DOHH2 (cell line): ENCODE results near the gene KIF16B.

Source experiments
- H3F3A ChIP-seq: fragments of 200-600 bp; sonication (generic), shearing (Covaris generic); 2 replicates; pipeline ENCODE4 v1.6.0; 2016; ENCODE audit warnings: antibody characterized with exemption, mild to moderate bottlenecking; ENCODE audit not compliant: control insufficient read depth, insufficient read depth
- H3K27ac ChIP-seq: fragments of 200-600 bp; sonication (generic); 2 replicates; pipeline ENCODE4 v1.5.1; 2014; ENCODE audit warnings: low read depth, mild to moderate bottlenecking, low read length, moderate library complexity
- H3K27me3 ChIP-seq: fragments of 200-600 bp; sonication (generic); 2 replicates; pipeline ENCODE4 v1.6.1; 2014; ENCODE audit warnings: mild to moderate bottlenecking, low read length, mixed read lengths; ENCODE audit not compliant: control insufficient read depth
- H3K36me3 ChIP-seq: fragments of 200-600 bp; sonication (generic); 2 replicates; pipeline ENCODE4 v1.6.1; 2014; ENCODE audit warnings: mild to moderate bottlenecking, low read length, moderate library complexity, mixed read lengths; ENCODE audit not compliant: control insufficient read depth
- H3K4me1 ChIP-seq: fragments of 200-600 bp; sonication (generic); 2 replicates; pipeline ENCODE4 v1.6.1; 2014; ENCODE audit warnings: mild to moderate bottlenecking, low read length, mixed read lengths; ENCODE audit not compliant: control insufficient read depth
- H3K4me2 ChIP-seq: fragments of 200-600 bp; sonication (generic); 2 replicates; pipeline ENCODE4 v1.6.0; 2014; ENCODE audit warnings: mild to moderate bottlenecking, low read length, moderate library complexity
- H3K4me3 ChIP-seq: fragments of 200-600 bp; sonication (generic); 2 replicates; pipeline ENCODE4 v1.5.1; 2014; ENCODE audit warnings: mild to moderate bottlenecking, low read length, mixed read lengths
- H3K79me2 ChIP-seq: fragments of 200-600 bp; sonication (generic); 2 replicates; pipeline ENCODE4 v1.6.1; 2014; ENCODE audit warnings: mild to moderate bottlenecking, low read length, mixed read lengths; ENCODE audit not compliant: control insufficient read depth
- H3K9me2 ChIP-seq: fragments of 200-600 bp; sonication (generic); replicated peaks from 2 replicates; pipeline ENCODE4 v1.6.1; 2014; ENCODE audit warnings: mild to moderate bottlenecking, low read length, mixed read lengths; ENCODE audit not compliant: control insufficient read depth
- H3K9me3 ChIP-seq: fragments of 200-600 bp; sonication (generic); 2 replicates; pipeline ENCODE4 v1.6.1; 2014; ENCODE audit warnings: antibody characterized with exemption, low read length, mixed read lengths; ENCODE audit not compliant: control insufficient read depth, insufficient read depth
- H4K20me1 ChIP-seq: fragments of 200-600 bp; sonication (generic); 2 replicates; pipeline ENCODE4 v1.6.0; 2014; ENCODE audit warnings: low read depth, mild to moderate bottlenecking, antibody characterized with exemption, low read length, moderate library complexity; ENCODE audit not compliant: control insufficient read depth, insufficient read depth
- EZH2phosphoT487 ChIP-seq: fragments of 200-600 bp; sonication (generic); IDR thresholded peaks from 2 replicates; pipeline ENCODE4 v1.6.1; 2017; ENCODE audit warnings: borderline replicate concordance, mild to moderate bottlenecking, antibody characterized with exemption, low read length, moderate library complexity, mixed read lengths
- TF ChIP-seq, protein P1 (sequence below): fragments of 200-600 bp; sonication (generic); IDR thresholded peaks from one replicate; pipeline ENCODE4 v1.5.1; 2014; ENCODE audit warnings: antibody characterized with exemption, mild to moderate bottlenecking, low read depth, low read length; ENCODE audit not compliant: poor library complexity, severe bottlenecking

The KIF16B gene

DNA sequence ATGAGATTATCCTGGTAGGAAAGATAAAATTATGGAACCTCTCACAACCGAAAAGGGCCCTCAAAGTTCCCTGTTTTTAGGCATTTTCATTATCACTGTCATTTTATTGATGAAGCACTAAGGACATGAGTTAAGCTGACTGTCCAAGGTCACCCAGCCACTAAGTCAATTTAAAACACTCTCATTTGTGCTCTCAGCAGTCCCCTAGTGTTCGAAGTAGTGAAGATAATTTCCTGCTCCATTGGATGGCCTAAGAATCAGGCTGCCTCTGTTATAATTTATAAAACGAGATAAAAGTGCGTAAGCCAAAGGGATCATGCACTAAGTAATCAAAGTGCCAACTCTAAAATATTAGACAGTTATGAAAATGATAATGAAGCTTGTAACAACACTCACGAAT lies 169.1 kb downstream of the KIF16B start:
- Histone ChIP-seq H3K9me2 (no peaks in the 10 kb centered on the region), H3K27ac (no peak overlapping the region), H3F3A (no peaks in the 10 kb centered on the region), H3K4me1 (no peaks in the 10 kb centered on the region), H3K79me2 (no peaks in the 10 kb centered on the region), H3K4me2 (no peak overlapping the region), H3K36me3 (no peaks in the 10 kb centered on the region), H3K9me3 (no peaks in the 10 kb centered on the region), H3K27me3 (no peaks in the 10 kb centered on the region), H3K4me3 (no peak overlapping the region), H4K20me1 (no peaks in the 10 kb centered on the region)
- TF ChIP-seq EZH2phosphoT487, result no peak
- TF ChIP-seq, protein P1, sequence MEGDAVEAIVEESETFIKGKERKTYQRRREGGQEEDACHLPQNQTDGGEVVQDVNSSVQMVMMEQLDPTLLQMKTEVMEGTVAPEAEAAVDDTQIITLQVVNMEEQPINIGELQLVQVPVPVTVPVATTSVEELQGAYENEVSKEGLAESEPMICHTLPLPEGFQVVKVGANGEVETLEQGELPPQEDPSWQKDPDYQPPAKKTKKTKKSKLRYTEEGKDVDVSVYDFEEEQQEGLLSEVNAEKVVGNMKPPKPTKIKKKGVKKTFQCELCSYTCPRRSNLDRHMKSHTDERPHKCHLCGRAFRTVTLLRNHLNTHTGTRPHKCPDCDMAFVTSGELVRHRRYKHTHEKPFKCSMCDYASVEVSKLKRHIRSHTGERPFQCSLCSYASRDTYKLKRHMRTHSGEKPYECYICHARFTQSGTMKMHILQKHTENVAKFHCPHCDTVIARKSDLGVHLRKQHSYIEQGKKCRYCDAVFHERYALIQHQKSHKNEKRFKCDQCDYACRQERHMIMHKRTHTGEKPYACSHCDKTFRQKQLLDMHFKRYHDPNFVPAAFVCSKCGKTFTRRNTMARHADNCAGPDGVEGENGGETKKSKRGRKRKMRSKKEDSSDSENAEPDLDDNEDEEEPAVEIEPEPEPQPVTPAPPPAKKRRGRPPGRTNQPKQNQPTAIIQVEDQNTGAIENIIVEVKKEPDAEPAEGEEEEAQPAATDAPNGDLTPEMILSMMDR, result no peak

DNA sequence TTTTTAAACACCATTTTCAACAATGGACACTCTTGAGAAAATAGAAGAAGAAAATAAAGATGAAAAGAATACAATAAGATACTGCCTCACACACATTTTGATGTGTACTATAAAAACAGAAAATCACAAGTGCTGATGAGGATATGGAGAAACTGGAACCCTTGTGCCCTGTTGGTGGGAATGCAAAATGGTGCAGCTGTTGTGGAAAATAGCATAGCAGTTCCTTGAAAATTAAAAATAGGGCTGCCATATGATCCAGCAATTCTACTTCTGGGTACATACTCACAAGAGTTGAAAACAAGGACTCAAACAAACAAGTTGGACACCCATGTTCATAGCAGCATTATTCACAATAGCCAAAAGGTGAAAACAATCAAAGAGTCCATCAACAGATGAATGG lies 173.0 kb downstream of the KIF16B start:
- Histone ChIP-seq H3K79me2 (no peaks in the 10 kb centered on the region), H3K4me3 (no peak overlapping the region), H3F3A (no peaks in the 10 kb centered on the region), H3K9me2 (no peaks in the 10 kb centered on the region), H3K27me3 (no peaks in the 10 kb centered on the region), H3K4me1 (no peaks in the 10 kb centered on the region), H3K4me2 (no peak overlapping the region), H4K20me1 (no peaks in the 10 kb centered on the region), H3K9me3 (no peaks in the 10 kb centered on the region), H3K27ac (no peak overlapping the region), H3K36me3 (no peaks in the 10 kb centered on the region)
- TF ChIP-seq, protein P1, result no peak
- no peak for TF ChIP-seq EZH2phosphoT487

DNA sequence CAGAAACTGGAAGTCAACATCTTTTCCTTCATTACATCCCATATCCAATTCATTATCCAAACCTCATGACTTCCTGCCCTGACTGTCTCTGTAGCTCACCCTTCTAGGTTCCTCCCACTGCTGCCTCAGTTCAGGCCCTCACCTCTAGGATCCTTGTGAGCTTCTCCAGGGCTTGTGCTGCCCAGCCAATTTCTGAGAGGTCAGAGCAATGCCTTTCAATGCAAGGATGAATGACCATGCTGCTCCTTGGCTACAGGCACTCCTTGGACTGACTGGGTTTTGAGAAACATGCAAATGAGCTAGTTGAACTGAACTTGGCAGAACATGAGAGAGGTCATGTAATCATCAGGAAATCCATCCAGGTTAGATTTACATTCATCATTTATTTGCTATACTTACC lies 173.4 kb downstream of the KIF16B start:
- Histone ChIP-seq H3K27me3 (no peaks in the 10 kb centered on the region), H3K4me2 (no peak overlapping the region), H3K9me2 (no peaks in the 10 kb centered on the region), H4K20me1 (no peaks in the 10 kb centered on the region), H3K9me3 (no peaks in the 10 kb centered on the region), H3K4me1 (no peaks in the 10 kb centered on the region), H3K4me3 (no peak overlapping the region), H3F3A (no peaks in the 10 kb centered on the region), H3K79me2 (no peaks in the 10 kb centered on the region), H3K27ac (no peak overlapping the region), H3K36me3 (no peaks in the 10 kb centered on the region)
- no peak for TF ChIP-seq EZH2phosphoT487
- TF ChIP-seq, protein P1, result no peak

DNA sequence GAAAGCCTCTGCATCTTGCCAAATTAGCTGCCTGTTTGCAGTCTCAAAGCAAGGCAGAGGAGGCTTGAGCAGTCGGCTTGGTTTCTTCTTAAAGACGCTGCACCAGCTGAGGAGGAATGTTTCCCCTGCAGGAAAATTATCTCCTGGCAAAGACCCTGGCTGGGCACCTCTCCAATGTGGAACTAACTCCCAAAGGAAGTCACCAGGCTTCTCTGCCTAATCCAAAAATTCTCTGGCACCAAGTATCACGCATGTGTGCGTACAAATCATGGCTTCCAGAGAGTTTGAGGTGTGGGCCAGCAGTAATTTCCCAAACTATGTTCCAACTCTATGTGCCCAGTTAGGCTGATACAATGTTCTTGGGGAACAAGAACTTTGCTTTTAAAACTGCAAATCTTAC lies 176.2 kb downstream of the KIF16B start:
- no peaks in the 10 kb centered on the region for H3K79me2 ChIP-seq
- TF ChIP-seq, protein P1, result no peak
- H3K4me2 ChIP-seq, result no peak overlapping the region
- no peaks in the 10 kb centered on the region for H4K20me1 ChIP-seq
- no peaks in the 10 kb centered on the region for H3K36me3 ChIP-seq
- no peak overlapping the region for H3K27ac ChIP-seq
- H3K9me2 ChIP-seq, result no peaks in the 10 kb centered on the region
- H3F3A ChIP-seq, result no peaks in the 10 kb centered on the region
- no peaks in the 10 kb centered on the region for H3K27me3 ChIP-seq
- H3K4me3 ChIP-seq, result no peak overlapping the region
- H3K4me1 ChIP-seq, result no peaks in the 10 kb centered on the region
- H3K9me3 ChIP-seq, result no peaks in the 10 kb centered on the region
